Osteocyte (in vitro differentiated cells): ENCODE data around the gene NSG2. TPM values are rescaled to one million over a fixed set of nuclear protein-coding genes. Genes with fewer than 3 reads are reported as not detected.

Experiments used
- DNase-seq: peaks from one replicate; pipeline ENCODE4 v3.0.0; 2021; ENCODE audit warnings: mixed read lengths; ENCODE audit not compliant: unreplicated experiment; ENCODE audit errors: extremely low spot score
- H3K27ac Mint-ChIP-seq: one replicate; pipeline ENCODE4 v1.8.0; 2021; ENCODE audit warnings: mild to moderate bottlenecking, mixed read lengths; ENCODE audit not compliant: unreplicated experiment
- H3K27me3 Mint-ChIP-seq: one replicate; pipeline ENCODE4 v1.8.0; 2021; ENCODE audit warnings: mixed read lengths; ENCODE audit not compliant: unreplicated experiment
- H3K36me3 Mint-ChIP-seq: one replicate; pipeline ENCODE4 v1.8.0; 2021; ENCODE audit warnings: mixed read lengths; ENCODE audit not compliant: unreplicated experiment
- H3K4me1 Mint-ChIP-seq: one replicate; pipeline ENCODE4 v1.8.0; 2021; ENCODE audit warnings: mixed read lengths; ENCODE audit not compliant: unreplicated experiment
- H3K4me3 Mint-ChIP-seq: one replicate; pipeline ENCODE4 v1.8.0; 2021; ENCODE audit warnings: mild to moderate bottlenecking, moderate library complexity, mixed read lengths; ENCODE audit not compliant: unreplicated experiment
- H3K9me3 Mint-ChIP-seq: one replicate; pipeline ENCODE4 v1.8.0; 2021; ENCODE audit warnings: mixed read lengths; ENCODE audit not compliant: unreplicated experiment
- CTCF ChIP-seq: fragments of 200-600 bp; sonication (generic); IDR thresholded peaks from 2 replicates; pipeline ENCODE4 v1.5.0; 2021; ENCODE audit warnings: antibody characterized with exemption, mild to moderate bottlenecking, moderate library complexity
- total RNA-seq: library from RNA; stranded (reverse); gene quantifications from 2 replicates; pipeline ENCODE4 v1.2.1, GENCODE V29; 2021

Gene NSG2
- total RNA-seq, 1 donor from 2014 or later, result not detected

DNA sequence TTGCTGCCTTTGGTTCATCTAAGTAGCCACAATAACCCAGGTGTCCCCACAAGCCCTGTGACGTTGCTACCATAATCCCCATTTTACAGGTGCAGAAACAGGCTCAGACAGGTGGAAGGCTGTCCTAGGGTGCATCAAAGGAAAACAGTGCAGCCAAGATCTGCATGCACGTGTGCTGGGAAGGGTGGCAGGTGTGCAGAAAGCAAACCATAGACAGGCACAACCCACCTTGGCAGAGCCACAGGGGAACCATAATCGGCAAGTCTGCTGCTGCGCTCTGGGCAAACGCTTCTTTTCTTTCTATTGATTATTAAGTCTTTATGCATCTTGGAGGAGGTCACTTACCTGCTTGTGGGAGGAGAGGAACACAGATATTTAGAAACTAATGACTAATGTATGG is 7.1 kb downstream of the NSG2 start:
- Mint-ChIP-seq H3K9me3 (no peaks in the 10 kb centered on the region), H3K36me3 (no peaks in the 10 kb centered on the region), H3K4me1 (no peaks in the 10 kb centered on the region), H3K4me3 (no peak overlapping the region), H3K27me3 (peaks cover 6% of the 10 kb centered on the region), H3K27ac (no peak overlapping the region)
- no peak for DNase-seq
- TF ChIP-seq CTCF, result no peak

- H3K4me1 Mint-ChIP-seq, result no peaks in the 10 kb centered on the region
- no peaks in the 10 kb centered on the region for H3K36me3 Mint-ChIP-seq
- TF ChIP-seq CTCF, result no peak
- DNase-seq, result no peak
- no peak overlapping the region for H3K27ac Mint-ChIP-seq
- H3K9me3 Mint-ChIP-seq, result no peaks in the 10 kb centered on the region
- H3K27me3 Mint-ChIP-seq, result peaks cover 14% of the 10 kb centered on the region
- no peak overlapping the region for H3K4me3 Mint-ChIP-seq
Observed at GRCh38 chr5:174053905-174054304, 8.4 kb downstream of the NSG2 start.

DNA sequence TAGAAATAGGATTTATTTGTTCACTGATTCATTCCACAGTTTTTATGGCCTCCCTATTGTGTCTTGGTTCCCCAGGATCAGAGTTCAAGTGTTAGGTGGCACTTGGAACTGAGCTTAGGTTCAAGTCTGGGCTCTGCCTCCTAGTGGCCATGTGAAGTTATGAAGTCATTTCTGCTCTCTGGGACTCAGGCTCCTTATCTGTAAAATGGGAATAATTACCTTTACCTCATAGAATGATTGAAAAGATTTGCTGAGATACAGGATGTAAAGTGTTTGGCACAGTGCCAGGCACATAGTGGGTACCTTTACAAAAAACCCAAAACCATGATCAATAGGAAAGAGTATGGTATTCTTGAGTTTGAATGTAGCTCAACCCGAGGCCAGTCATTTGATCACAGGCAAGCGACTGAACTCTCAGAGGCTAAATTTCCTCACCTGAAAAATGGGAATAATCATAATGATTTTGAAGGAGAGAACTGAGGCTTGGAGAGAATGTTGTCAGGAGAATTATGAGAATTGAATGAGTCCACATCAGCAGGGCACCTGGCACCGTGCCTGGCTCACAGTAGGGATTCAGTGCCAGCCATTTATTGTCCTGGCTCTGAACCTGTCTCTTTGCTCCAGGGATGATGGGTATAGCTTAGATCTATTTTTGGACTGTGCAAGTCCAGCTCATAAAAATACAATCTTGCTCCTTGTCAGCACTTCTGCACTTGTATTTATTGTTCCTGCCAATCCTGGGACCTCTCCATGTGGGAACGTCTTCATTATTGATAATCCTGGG is 10.8 kb downstream of the NSG2 start:
- Mint-ChIP-seq H3K27ac (no peak overlapping the region), H3K27me3 (peaks cover 17% of the 10 kb centered on the region), H3K9me3 (no peaks in the 10 kb centered on the region), H3K36me3 (no peaks in the 10 kb centered on the region), H3K4me3 (no peak overlapping the region), H3K4me1 (no peaks in the 10 kb centered on the region)
- TF ChIP-seq CTCF, result no peak
- no peak for DNase-seq

DNA sequence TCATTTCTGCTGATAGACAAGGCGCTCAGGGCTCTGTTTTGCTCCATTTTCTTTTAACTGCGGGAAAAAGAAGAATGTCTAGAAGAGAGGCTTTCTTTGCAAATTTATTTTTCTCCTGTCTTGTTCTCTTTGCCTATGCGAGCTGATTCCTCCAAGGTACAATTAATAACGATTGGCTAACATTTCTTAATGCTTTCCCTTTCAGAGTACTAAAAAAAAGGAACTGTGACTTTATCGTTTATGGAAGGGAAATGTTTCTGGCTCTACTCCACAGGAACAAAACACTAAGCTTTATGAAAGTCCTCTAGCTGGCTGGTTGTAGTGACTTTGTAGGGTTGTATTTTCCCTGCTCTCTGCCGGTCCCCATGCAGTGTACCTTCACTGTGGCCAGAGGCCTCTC is 11.7 kb downstream of the NSG2 start:
- H3K4me3 Mint-ChIP-seq, result no peak overlapping the region
- no peaks in the 10 kb centered on the region for H3K9me3 Mint-ChIP-seq
- no peaks in the 10 kb centered on the region for H3K4me1 Mint-ChIP-seq
- no peak overlapping the region for H3K27ac Mint-ChIP-seq
- DNase-seq, result no peak
- no peak for TF ChIP-seq CTCF
- peaks cover 16% of the 10 kb centered on the region for H3K27me3 Mint-ChIP-seq
- no peaks in the 10 kb centered on the region for H3K36me3 Mint-ChIP-seq

- no peak for TF ChIP-seq CTCF
- no peaks in the 10 kb centered on the region for H3K9me3 Mint-ChIP-seq
- H3K27ac Mint-ChIP-seq, result no peak overlapping the region
- no peak for DNase-seq
- no peak overlapping the region for H3K4me3 Mint-ChIP-seq
- H3K36me3 Mint-ChIP-seq, result no peaks in the 10 kb centered on the region
- no peaks in the 10 kb centered on the region for H3K4me1 Mint-ChIP-seq
- H3K27me3 Mint-ChIP-seq, result peaks cover 16% of the 10 kb centered on the region
Observed at GRCh38 chr5:174058433-174059122, 13.1 kb downstream of the NSG2 start.
